SU-DHL-6 (cell line): ENCODE measurements around the gene KCNK3.

ENCODE experiments used
- H2AFZ ChIP-seq: fragments of 200-600 bp; sonication (generic); 2 replicates; pipeline ENCODE4 v1.6.1; 2014; ENCODE audit warnings: low read depth, mild to moderate bottlenecking, moderate library complexity, mixed read lengths, antibody characterized with exemption, low read length; ENCODE audit not compliant: severe bottlenecking
- H3F3A ChIP-seq: fragments of 200-600 bp; shearing (Covaris generic); 2 replicates; pipeline ENCODE4 v1.6.0; 2016; ENCODE audit warnings: antibody characterized with exemption, mild to moderate bottlenecking; ENCODE audit not compliant: insufficient read depth
- H3K27ac ChIP-seq: fragments of 200-600 bp; sonication (generic); 2 replicates; pipeline ENCODE4 v1.5.1; 2016; ENCODE audit warnings: low read depth, mild to moderate bottlenecking, low read length, moderate library complexity, mixed read lengths
- H3K27me3 ChIP-seq: fragments of 200-600 bp; sonication (generic), shearing (Covaris generic); 2 replicates; pipeline ENCODE4 v1.6.0; 2014; ENCODE audit warnings: mild to moderate bottlenecking, low read length
- H3K36me3 ChIP-seq: fragments of 200-600 bp; sonication (generic); 2 replicates; pipeline ENCODE4 v1.6.1; 2014; ENCODE audit warnings: mild to moderate bottlenecking, low read length, mixed read lengths
- H3K4me2 ChIP-seq: fragments of 300-600, 200-600 bp; shearing (Covaris generic), sonication (generic); 2 replicates; pipeline ENCODE4 v1.6.0; 2014; ENCODE audit warnings: low read length, low read depth, mild to moderate bottlenecking; ENCODE audit not compliant: poor library complexity, severe bottlenecking
- H3K4me3 ChIP-seq: fragments of 200-600 bp; sonication (generic); 2 replicates; pipeline ENCODE4 v1.5.1; 2014; ENCODE audit warnings: antibody characterized with exemption, low read length, mild to moderate bottlenecking, mixed read lengths; ENCODE audit not compliant: insufficient read depth, poor library complexity, severe bottlenecking
- H3K79me2 ChIP-seq: fragments of 200-600 bp; sonication (generic); 2 replicates; pipeline ENCODE4 v1.6.1; 2014; ENCODE audit warnings: mild to moderate bottlenecking, low read length, moderate library complexity; ENCODE audit not compliant: insufficient read depth
- H3K9ac ChIP-seq: fragments of 200-600 bp; sonication (generic); 2 replicates; pipeline ENCODE4 v1.7.0; 2014; ENCODE audit warnings: mild to moderate bottlenecking, low read length
- H3K9me2 ChIP-seq: fragments of 200-600 bp; sonication (generic); replicated peaks from 2 replicates; pipeline ENCODE4 v1.6.1; 2014; ENCODE audit warnings: low read length; ENCODE audit not compliant: insufficient read depth
- H3K9me3 ChIP-seq: fragments of 200-600 bp; sonication (generic); 2 replicates; pipeline ENCODE4 v1.6.1; 2014; ENCODE audit warnings: low read length, mixed read lengths; ENCODE audit not compliant: insufficient read depth
- H4K20me1 ChIP-seq: fragments of 200-600 bp; sonication (generic); 2 replicates; pipeline ENCODE4 v1.6.1; 2014; ENCODE audit warnings: low read depth, mild to moderate bottlenecking, antibody characterized with exemption, low read length, moderate library complexity, mixed read lengths
- CTCF ChIP-seq: fragments of 200-600 bp; sonication (generic); IDR thresholded peaks from one replicate; pipeline ENCODE4 v1.5.1; 2017; ENCODE audit warnings: antibody characterized with exemption, mild to moderate bottlenecking, low read length, moderate library complexity; ENCODE audit not compliant: insufficient read depth, poor library complexity, severe bottlenecking
- EZH2phosphoT487 ChIP-seq: fragments of 200-600 bp; sonication (generic), shearing (Covaris generic); conservative IDR thresholded peaks from 2 replicates; pipeline ENCODE4 v1.6.1; 2018; ENCODE audit warnings: mild to moderate bottlenecking, antibody characterized with exemption, low read length, moderate library complexity, mixed read lengths

KCNK3 gene

GRCh38 chr2:26681656-26682055 lies 10.9 kb upstream of the KCNK3 start:
- Histone ChIP-seq H3F3A (no peaks in the 10 kb centered on the region), H4K20me1 (no peaks in the 10 kb centered on the region), H2AFZ (no peak overlapping the region), H3K27me3 (no peaks in the 10 kb centered on the region; the same call in 1 of the 2 replicates), H3K4me2 (no peak overlapping the region), H3K9me2 (no peaks in the 10 kb centered on the region), H3K79me2 (no peaks in the 10 kb centered on the region), H3K9ac (no peak overlapping the region), H3K27ac (no peak overlapping the region), H3K9me3 (no peaks in the 10 kb centered on the region), H3K4me3 (no peak overlapping the region), H3K36me3 (no peaks in the 10 kb centered on the region)
- no peak for TF ChIP-seq CTCF
- TF ChIP-seq EZH2phosphoT487, result no peak

GRCh38 chr2:26682155-26682554 lies 10.4 kb upstream of the KCNK3 start:
- Histone ChIP-seq H3F3A (no peaks in the 10 kb centered on the region), H3K36me3 (no peaks in the 10 kb centered on the region), H4K20me1 (no peaks in the 10 kb centered on the region), H3K4me3 (no peak overlapping the region), H3K27me3 (no peaks in the 10 kb centered on the region; the same call in 1 of the 2 replicates), H3K9ac (no peak overlapping the region), H3K4me2 (no peak overlapping the region), H2AFZ (no peak overlapping the region), H3K9me2 (no peaks in the 10 kb centered on the region), H3K79me2 (no peaks in the 10 kb centered on the region), H3K9me3 (no peaks in the 10 kb centered on the region), H3K27ac (no peak overlapping the region)
- no peak for TF ChIP-seq EZH2phosphoT487
- no peak for TF ChIP-seq CTCF

GRCh38 chr2:26683583-26683982 lies 8.9 kb upstream of the KCNK3 start:
- Histone ChIP-seq H3K27ac (no peak overlapping the region), H3K4me3 (no peak overlapping the region)
- no peak for TF ChIP-seq CTCF
- no peak for TF ChIP-seq EZH2phosphoT487

More at GRCh38 chr2:26683583-26683982, 8.9 kb upstream of the KCNK3 start:
- Histone ChIP-seq H4K20me1 (no peaks in the 10 kb centered on the region), H3K27me3 (no peaks in the 10 kb centered on the region; the same call in 1 of the 2 replicates), H3K9me2 (no peaks in the 10 kb centered on the region), H3K9ac (no peak overlapping the region), H3K4me2 (no peak overlapping the region), H3F3A (no peaks in the 10 kb centered on the region), H3K79me2 (no peaks in the 10 kb centered on the region), H2AFZ (no peak overlapping the region), H3K36me3 (no peaks in the 10 kb centered on the region), H3K9me3 (no peaks in the 10 kb centered on the region)
